Subcutaneous abdominal adipose tissue (tissue), 5 donors: ENCODE results near the gene TUBB6.

Experiments
- H3K27ac ChIP-seq: one replicate; pipeline ENCODE4 v1.7.0; 2013; ENCODE audit warnings: low read depth, mild to moderate bottlenecking, inconsistent platforms, low read length, moderate library complexity
- H3K27me3 ChIP-seq, 5 donors: one replicate each; pipeline ENCODE4 v1.7.0; 2013; ENCODE audit warnings: low read length in 5 of 5, inconsistent platforms in 1 of 5; ENCODE audit not compliant: control insufficient read depth in 5 of 5, insufficient read depth in 4 of 5
- H3K36me3 ChIP-seq, 5 donors: one replicate each; pipeline ENCODE4 v1.7.0; 2013; ENCODE audit warnings: low read length in 5 of 5; ENCODE audit not compliant: control insufficient read depth in 5 of 5, insufficient read depth in 5 of 5
- H3K4me1 ChIP-seq, 5 donors: one replicate each; pipeline ENCODE4 v1.7.0; 2013; ENCODE audit warnings: low read length in 5 of 5, mild to moderate bottlenecking in 3 of 5, moderate library complexity in 1 of 5; ENCODE audit not compliant: control insufficient read depth in 5 of 5, insufficient read depth in 5 of 5
- H3K4me3 ChIP-seq, 5 donors: one replicate each; pipeline ENCODE4 v1.7.0; 2013; ENCODE audit warnings: low read length in 5 of 5, low read depth in 1 of 5
- H3K9ac ChIP-seq, 5 donors: one replicate each; pipeline ENCODE4 v1.7.0; 2013; ENCODE audit warnings: low read length in 5 of 5, mild to moderate bottlenecking in 4 of 5, moderate library complexity in 3 of 5
- H3K9me3 ChIP-seq, 5 donors: one replicate each; pipeline ENCODE4 v1.7.0; 2013; ENCODE audit warnings: low read length in 5 of 5; ENCODE audit not compliant: control insufficient read depth in 5 of 5
- donor health status: healthy.
- donor health status: healthy.
- donor health status: healthy.
- donor health status: healthy.
- donor health status: healthy.

Gene TUBB6

DNA sequence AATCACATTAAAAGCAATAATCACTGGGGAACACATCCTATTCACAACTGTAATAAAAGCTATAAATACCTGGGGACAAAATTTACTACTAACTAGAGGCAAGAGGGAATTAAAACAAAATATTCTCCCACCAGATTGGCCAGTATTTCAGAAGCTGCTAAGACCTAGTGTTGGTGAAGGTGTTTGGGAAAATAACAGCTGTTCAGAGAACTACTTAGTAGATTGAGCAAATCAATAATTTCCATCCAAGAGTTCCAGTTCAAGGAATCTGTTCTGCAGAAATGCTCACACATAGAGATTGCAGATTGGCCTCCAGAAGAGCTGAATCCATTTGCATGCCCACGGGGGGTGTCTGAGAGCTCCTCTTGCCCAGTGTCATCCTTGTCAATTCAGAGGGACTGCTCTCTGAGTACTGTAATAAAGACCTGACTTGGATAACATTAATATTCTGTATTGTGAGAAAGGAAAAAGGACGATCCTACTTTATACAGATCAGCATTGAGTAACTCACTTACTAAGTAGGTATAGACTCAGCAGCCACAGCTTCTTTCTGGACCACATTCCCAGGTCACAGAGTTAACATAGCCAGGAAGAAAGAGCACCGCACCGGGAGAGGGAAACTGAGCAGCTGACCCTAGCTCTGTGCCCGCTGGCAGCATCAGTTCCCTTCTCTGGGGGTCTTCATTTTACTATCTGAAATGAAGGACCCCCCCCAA is 5.6 kb downstream of the TUBB6 start:
- Histone ChIP-seq H3K36me3 (peaks cover 15 to 55% (median 30%) of the 10 kb centered on the region in 5 donors), H3K9me3 (peaks cover 0 to 3% (median 0%) of the 10 kb centered on the region in 5 donors), H3K27me3 (no peaks in the 10 kb centered on the region), H3K4me3 (peak overlapping the region in 2 of 5 donors; percentile 11 to 22), H3K4me1 (peaks cover 9 to 82% (median 72%) of the 10 kb centered on the region in 5 donors), H3K27ac (peak overlapping the region; percentile 85), H3K9ac (peak overlapping the region in 1 of 5 donors; percentile 27)

- Histone ChIP-seq H3K9ac (peak overlapping the region in 2 of 5 donors; percentile 57 to 62), H3K4me1 (peaks cover 6 to 79% (median 68%) of the 10 kb centered on the region in 5 donors), H3K27me3 (no peaks in the 10 kb centered on the region), H3K36me3 (peaks cover 15 to 51% (median 33%) of the 10 kb centered on the region in 5 donors), H3K27ac (peak overlapping the region; percentile 85), H3K9me3 (peaks cover 0 to 3% (median 0%) of the 10 kb centered on the region in 5 donors), H3K4me3 (peak overlapping the region in 2 of 5 donors; percentile 20 to 22)
These were observed 6.7 kb downstream of the TUBB6 start for GRCh38 chr18:12314591-12315305.

DNA sequence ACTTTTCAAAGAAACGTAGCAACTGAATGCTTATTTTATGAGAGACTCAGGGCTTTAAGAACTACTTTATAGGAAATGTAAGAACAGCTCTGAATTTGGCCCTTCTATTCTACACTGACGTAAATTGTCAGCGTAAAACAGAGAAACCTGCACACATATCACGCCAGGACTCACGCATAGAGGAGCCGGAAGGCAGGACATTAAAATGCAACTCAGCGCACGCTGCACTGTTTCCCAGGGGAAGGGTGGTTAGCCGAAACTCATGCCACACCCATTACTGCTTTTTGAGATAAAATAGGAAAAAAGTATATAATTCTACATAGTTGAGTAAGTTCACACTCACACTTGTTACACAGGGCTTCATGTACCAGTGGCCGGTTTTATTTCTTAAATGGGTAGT is 7.4 kb downstream of the TUBB6 start:
- Histone ChIP-seq H3K27ac (peak overlapping the region; percentile 85), H3K27me3 (no peaks in the 10 kb centered on the region), H3K4me3 (peak overlapping the region in 4 of 5 donors; percentile 11 to 23 (median 18)), H3K36me3 (peaks cover 17 to 51% (median 34%) of the 10 kb centered on the region in 5 donors), H3K4me1 (peaks cover 4 to 74% (median 62%) of the 10 kb centered on the region in 5 donors), H3K9me3 (peaks cover 0 to 3% (median 0%) of the 10 kb centered on the region in 5 donors), H3K9ac (peak overlapping the region in 2 of 5 donors; percentile 1 to 57)

GRCh38 chr18:12315911-12316310 is 7.9 kb downstream of the TUBB6 start:
- Histone ChIP-seq H3K4me1 (peaks cover 4 to 74% (median 61%) of the 10 kb centered on the region in 5 donors), H3K9me3 (peaks cover 0 to 3% (median 0%) of the 10 kb centered on the region in 5 donors)

DNA sequence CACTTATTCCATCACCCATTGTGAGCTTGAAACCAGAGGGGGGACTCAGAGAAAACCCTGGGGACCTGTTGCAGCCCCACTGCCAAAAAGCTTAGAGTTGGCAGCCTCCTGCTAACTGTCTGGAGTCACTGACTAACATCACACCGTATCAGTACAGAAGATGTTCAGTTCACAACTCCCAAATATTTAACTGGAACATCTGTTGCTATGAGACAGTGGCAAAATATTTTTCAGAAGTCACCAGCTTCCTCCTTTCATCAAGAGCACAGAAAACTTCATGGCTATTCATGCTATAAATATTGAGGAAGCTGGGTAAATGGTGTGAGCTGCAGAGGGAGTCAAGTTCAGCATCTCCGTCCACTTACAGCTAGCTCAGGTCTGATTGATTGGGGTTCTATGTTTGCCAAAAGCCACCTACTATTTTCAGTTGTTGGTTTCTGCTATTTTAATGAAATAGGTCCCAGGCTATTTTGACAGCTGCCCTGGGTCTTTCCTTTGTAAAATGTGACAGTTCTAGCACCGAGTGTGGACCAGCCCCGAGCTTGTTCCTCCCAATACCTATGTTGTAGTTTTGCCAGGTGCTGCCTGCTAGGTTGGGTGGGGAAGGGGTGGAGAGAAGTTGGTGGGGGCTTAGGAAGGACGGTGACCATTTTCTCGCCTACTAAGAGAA is 9.8 kb downstream of the TUBB6 start:
- peak overlapping the region in 2 of 5 donors; percentile 3 to 20 for H3K9ac ChIP-seq
- peak overlapping the region; percentile 85 for H3K27ac ChIP-seq
- peaks cover 4 to 74% (median 67%) of the 10 kb centered on the region in 5 donors for H3K4me1 ChIP-seq

More at GRCh38 chr18:12315911-12316310, 7.9 kb downstream of the TUBB6 start:
- peaks cover 21 to 52% (median 37%) of the 10 kb centered on the region in 5 donors for H3K36me3 ChIP-seq
- peak overlapping the region; percentile 85 for H3K27ac ChIP-seq
- H3K27me3 ChIP-seq = no peaks in the 10 kb centered on the region
- peak overlapping the region in 2 of 5 donors; percentile 1 to 42 for H3K9ac ChIP-seq
- H3K4me3 ChIP-seq = peak overlapping the region in 2 of 5 donors; percentile 11 to 17

DNA sequence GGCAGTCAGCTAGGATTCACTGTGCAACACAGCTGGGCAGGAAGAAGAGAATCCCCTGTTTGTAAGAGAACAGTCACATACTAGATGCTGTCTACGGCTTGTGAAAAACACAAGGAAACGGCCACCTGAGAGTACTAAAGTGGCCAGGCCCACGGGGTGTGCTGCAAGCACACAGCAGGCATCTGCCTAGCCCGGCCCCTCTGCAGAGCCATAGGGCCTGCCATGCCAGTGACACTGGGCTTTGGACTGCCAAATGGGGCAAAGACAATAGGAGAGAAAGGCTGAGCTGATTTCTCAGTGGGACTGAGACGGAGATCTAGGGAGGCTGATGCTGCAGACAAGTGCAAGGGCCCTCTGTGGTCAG is 10.3 kb downstream of the TUBB6 start:
- Histone ChIP-seq H3K4me1 (peaks cover 4 to 69% (median 62%) of the 10 kb centered on the region in 5 donors), H3K36me3 (peaks cover 16 to 42% (median 33%) of the 10 kb centered on the region in 5 donors), H3K27ac (peak overlapping the region; percentile 49), H3K9ac (peak overlapping the region in 1 of 5 donors; percentile 3), H3K27me3 (no peaks in the 10 kb centered on the region), H3K4me3 (peak overlapping the region in 2 of 5 donors; percentile 31 to 35), H3K9me3 (no peaks in the 10 kb centered on the region)

More for the DNA sequence above, 9.8 kb downstream of the TUBB6 start:
- H3K27me3 ChIP-seq = no peaks in the 10 kb centered on the region
- no peaks in the 10 kb centered on the region for H3K9me3 ChIP-seq
- peak overlapping the region in 2 of 5 donors; percentile 31 to 35 for H3K4me3 ChIP-seq
- H3K36me3 ChIP-seq = peaks cover 16 to 46% (median 36%) of the 10 kb centered on the region in 5 donors

- Histone ChIP-seq H3K4me3 (no peak overlapping the region), H3K9ac (no peak overlapping the region), H3K27me3 (no peaks in the 10 kb centered on the region), H3K9me3 (no peaks in the 10 kb centered on the region), H3K4me1 (peaks cover 4 to 64% (median 56%) of the 10 kb centered on the region in 5 donors), H3K27ac (peak overlapping the region; percentile 49), H3K36me3 (peaks cover 18 to 38% (median 29%) of the 10 kb centered on the region in 5 donors)
These were observed 10.8 kb downstream of the TUBB6 start for GRCh38 chr18:12318857-12319256.

DNA sequence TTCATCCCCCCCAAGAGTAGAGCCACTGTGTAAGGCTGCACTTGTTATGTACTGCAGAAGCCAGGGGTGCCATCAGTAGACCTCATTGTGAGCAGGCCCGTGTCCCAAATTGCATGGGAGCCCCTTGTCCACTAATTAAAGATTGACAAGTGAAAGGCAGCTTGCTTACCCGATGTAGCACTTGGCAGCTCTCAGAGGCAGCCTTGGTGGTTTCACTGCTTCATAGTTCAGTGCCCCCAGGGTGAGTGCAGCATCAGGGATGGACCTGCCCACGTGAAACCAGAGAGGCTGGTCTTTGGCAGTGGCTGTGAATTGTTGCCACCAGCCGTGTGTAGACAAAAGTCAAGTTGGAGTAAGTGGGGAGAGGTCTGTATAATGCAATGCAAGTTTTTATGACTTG is 13.3 kb downstream of the TUBB6 start:
- Histone ChIP-seq H3K9me3 (no peaks in the 10 kb centered on the region), H3K4me3 (no peak overlapping the region), H3K9ac (no peak overlapping the region), H3K4me1 (peaks cover 0 to 46% (median 32%) of the 10 kb centered on the region in 5 donors), H3K27ac (no peak overlapping the region), H3K36me3 (peaks cover 19 to 45% (median 35%) of the 10 kb centered on the region in 5 donors), H3K27me3 (no peaks in the 10 kb centered on the region)

- H3K27ac ChIP-seq = no peak overlapping the region
- H3K27me3 ChIP-seq = no peaks in the 10 kb centered on the region
- no peaks in the 10 kb centered on the region for H3K9me3 ChIP-seq
- peaks cover 0 to 38% (median 23%) of the 10 kb centered on the region in 5 donors for H3K4me1 ChIP-seq
- H3K4me3 ChIP-seq = no peak overlapping the region
- peaks cover 14 to 69% (median 61%) of the 10 kb centered on the region in 5 donors for H3K36me3 ChIP-seq
- H3K9ac ChIP-seq = no peak overlapping the region
These were observed 17.1 kb downstream of the TUBB6 start for GRCh38 chr18:12324991-12325725.
